ENCODE data around the gene POLR1A.

GRCh38 chr2:85983766-85984165 lies 121.9 kb downstream of the POLR1A start:
- TF ChIP-seq CTCF (IDR thresholded peaks at IDR 0.05) = no peak
- TF ChIP-seq POLR2A (IDR thresholded peaks at IDR 0.05) = no peak
